Aorta (tissue), 5 donors: ENCODE measurements around the gene MICAL3. TPM values are rescaled to one million over a fixed set of nuclear protein-coding genes. Genes with fewer than 3 reads are reported as not detected.

Experiments
- ATAC-seq: fragments of 200-7000 bp; cut with Tn5 transposase; one replicate; pipeline ENCODE4 v1.9.1; 2022; ENCODE audit warnings: moderate library complexity; ENCODE audit not compliant: low FRiP score
- DNase-seq, 2 donors: peaks; one replicate each; pipeline ENCODE4 v3.0.0-alpha.2; 2020
- H3K27ac ChIP-seq, 2 donors: one replicate each; pipeline ENCODE4 v1.5.1; 2013; ENCODE audit warnings: low read length in 2 of 2, mild to moderate bottlenecking in 2 of 2, moderate library complexity in 2 of 2, control low read depth in 1 of 2, inconsistent platforms in 1 of 2, low read depth in 1 of 2
- H3K27me3 ChIP-seq, 2 donors: one replicate each; pipeline ENCODE4 v1.6.1; 2013; ENCODE audit warnings: control low read depth in 1 of 2, low read length in 1 of 2, mild to moderate bottlenecking in 1 of 2, moderate library complexity in 1 of 2; ENCODE audit not compliant: insufficient read depth in 2 of 2, control insufficient read depth in 1 of 2
- H3K36me3 ChIP-seq, 2 donors: one replicate each; pipeline ENCODE4 v1.6.1; 2013; ENCODE audit warnings: control low read depth in 1 of 2, low read length in 1 of 2, mild to moderate bottlenecking in 1 of 2; ENCODE audit not compliant: insufficient read depth in 2 of 2, control insufficient read depth in 1 of 2
- H3K4me1 ChIP-seq, 2 donors: one replicate each; pipeline ENCODE4 v1.6.1; 2013; ENCODE audit warnings: low read length in 2 of 2, control low read depth in 1 of 2, mild to moderate bottlenecking in 1 of 2, moderate library complexity in 1 of 2; ENCODE audit not compliant: insufficient read depth in 2 of 2, control insufficient read depth in 1 of 2
- H3K4me3 ChIP-seq, 2 donors: one replicate each; pipeline ENCODE4 v1.5.1; 2013; ENCODE audit warnings: low read length in 2 of 2, control low read depth in 1 of 2, mild to moderate bottlenecking in 1 of 2
- H3K9me3 ChIP-seq: one replicate; pipeline ENCODE4 v1.6.1; 2013; ENCODE audit warnings: mild to moderate bottlenecking, low read length; ENCODE audit not compliant: control insufficient read depth
- WGBS, 2 donors: extraction: QIAGEN DNeasy Blood & Tissue Kit; methylation state at CpG; one replicate each; pipeline ENCODE4 v1.1.7; 2013; 5-methylcytosine and 5-hydroxymethylcytosine counted together
- intact Hi-C, 2 donors: fragments of 100-400 bp; cut with DNase I; formaldehyde crosslinking; loops; one replicate each; pipeline versions ENCODE4 v1.14.2 to v1.15.0; 2022
- polyA plus RNA-seq, 2 donors: library from polyadenylated mRNA; stranded (reverse); fragments of 200-250 nt; gene quantifications; one replicate each; pipeline ENCODE4 v1.2.3, GENCODE V29; 2013
- total RNA-seq, 2 donors: library from RNA; stranded (reverse); fragmentation: NEBNext Ultra II Directional; extraction: Animal tissue kit (Norgen Biotek cat#: 25700); gene quantifications; one replicate each; pipeline ENCODE4 v1.2.1, GENCODE V29; 2021
- donor health status: healthy with polysubstance abuse.
- donor health status: Bipolar disorder and iron deficiency.
- donor health status: DM: no; HTN: no; CAD: no.
- donor health status: DM: no; HTN: no; CAD: no.
- donor health status: DM: yes; HTN: yes; CAD: no.

Gene MICAL3
- total and polyA plus RNA-seq, 4 donors = 3.9 to 123 (median 64.3) TPM

GRCh38 chr22:17751596-17751995, 272.8 kb downstream of the MICAL3 start:
- intact Hi-C loops = no loop called here
- Histone ChIP-seq H3K27ac (no peak overlapping the region), H3K4me3 (no peak overlapping the region), H3K4me1 (no peaks in the 10 kb centered on the region), H3K9me3 (no peaks in the 10 kb centered on the region), H3K36me3 (no peaks in the 10 kb centered on the region), H3K27me3 (no peaks in the 10 kb centered on the region)
- ATAC-seq = peak; percentile 22
- WGBS, 2 donors = 72 to 78% methylated on average over 6 of the region's 6 CpGs
- DNase-seq = no peak

- H3K27ac ChIP-seq = no peak overlapping the region
- no peaks in the 10 kb centered on the region for H3K27me3 ChIP-seq
- DNase-seq = no peak
- intact Hi-C loops = loop anchor here in 1 of 2 donors (10.0 kb wide), 1 partner anchor 325 kb away; the partner anchor contains the start of gene PEX26
- H3K9me3 ChIP-seq = no peaks in the 10 kb centered on the region
- no peak for ATAC-seq
- H3K36me3 ChIP-seq = no peaks in the 10 kb centered on the region
- 87 to 92% methylated on average over 35 of the region's 35 CpGs for WGBS, 2 donors
- no peaks in the 10 kb centered on the region for H3K4me1 ChIP-seq
- no peak overlapping the region for H3K4me3 ChIP-seq
Observed at GRCh38 chr22:17749605-17750395, 274.6 kb downstream of the MICAL3 start.

GRCh38 chr22:17748555-17749353, 275.6 kb downstream of the MICAL3 start:
- WGBS, 2 donors = 47 to 56% methylated on average over 32 to 40 of the region's 40 CpGs
- Histone ChIP-seq H3K9me3 (no peaks in the 10 kb centered on the region), H3K27ac (no peak overlapping the region), H3K4me1 (no peaks in the 10 kb centered on the region), H3K36me3 (no peaks in the 10 kb centered on the region), H3K4me3 (no peak overlapping the region), H3K27me3 (no peaks in the 10 kb centered on the region)
- DNase-seq (no peak), ATAC-seq (no peak)
- intact Hi-C loops = loop anchor here in 1 of 2 donors (10.0 kb wide), 1 partner anchor 326 kb away; the partner anchor contains the start of gene PEX26

GRCh38 chr22:17746916-17747315, 277.4 kb downstream of the MICAL3 start:
- no peaks in the 10 kb centered on the region for H3K27me3 ChIP-seq
- WGBS, 2 donors = 91 to 92% methylated on average over 10 of the region's 10 CpGs
- no peak overlapping the region for H3K4me3 ChIP-seq
- DNase-seq (no peak), ATAC-seq (no peak)
- intact Hi-C loops = loop anchor here in 1 of 2 donors (10.0 kb wide), 1 partner anchor 328 kb away; the partner anchor contains the start of gene PEX26
- H3K27ac ChIP-seq = no peak overlapping the region
- no peaks in the 10 kb centered on the region for H3K9me3 ChIP-seq
- no peaks in the 10 kb centered on the region for H3K4me1 ChIP-seq
- H3K36me3 ChIP-seq = no peaks in the 10 kb centered on the region

- intact Hi-C loops = loop anchor here in 1 of 2 donors (10.0 kb wide), 1 partner anchor 330 kb away; the partner anchor contains the start of gene PEX26
- DNase-seq (no peak), ATAC-seq (no peak)
- Histone ChIP-seq H3K27ac (no peak overlapping the region), H3K4me3 (no peak overlapping the region), H3K9me3 (no peaks in the 10 kb centered on the region), H3K36me3 (no peaks in the 10 kb centered on the region), H3K4me1 (no peaks in the 10 kb centered on the region), H3K27me3 (no peaks in the 10 kb centered on the region)
- 62% methylated on average over 7 of the region's 7 CpGs for WGBS, 2 donors
Observed at GRCh38 chr22:17744430-17744829, 279.9 kb downstream of the MICAL3 start.

GRCh38 chr22:17743661-17744411, 280.5 kb downstream of the MICAL3 start:
- no peaks in the 10 kb centered on the region for H3K4me1 ChIP-seq
- WGBS, 2 donors = 83 to 86% methylated on average over 25 of the region's 25 CpGs
- no peaks in the 10 kb centered on the region for H3K36me3 ChIP-seq
- H3K9me3 ChIP-seq = no peaks in the 10 kb centered on the region
- H3K27ac ChIP-seq = no peak overlapping the region
- intact Hi-C loops = loop anchor here (2.0 to 10.0 kb wide), 2 partner anchors 39 to 331 kb away; partner anchors contain the start of gene PEX26 (in 1 of the 2)
- no peaks in the 10 kb centered on the region for H3K27me3 ChIP-seq
- no peak overlapping the region for H3K4me3 ChIP-seq
- DNase-seq (no peak), ATAC-seq (no peak)

- no peak for ATAC-seq
- WGBS, 2 donors = 41 to 43% methylated on average over 9 of the region's 9 CpGs
- Histone ChIP-seq H3K9me3 (no peaks in the 10 kb centered on the region), H3K27me3 (no peaks in the 10 kb centered on the region), H3K4me1 (no peaks in the 10 kb centered on the region), H3K4me3 (no peak overlapping the region), H3K36me3 (no peaks in the 10 kb centered on the region), H3K27ac (no peak overlapping the region)
- intact Hi-C loops = loop anchor here (2.0 to 10.0 kb wide), 2 partner anchors 38 to 332 kb away; partner anchors contain the start of gene PEX26 (in 1 of the 2)
- DNase-seq = peak; percentile 59 to 83
Observed at GRCh38 chr22:17742527-17742902, 281.8 kb downstream of the MICAL3 start.

- H3K4me1 ChIP-seq = no peaks in the 10 kb centered on the region
- no peak overlapping the region for H3K27ac ChIP-seq
- H3K27me3 ChIP-seq = no peaks in the 10 kb centered on the region
- no peak overlapping the region for H3K4me3 ChIP-seq
- intact Hi-C loops = loop anchor here (2.0 to 10.0 kb wide), 2 partner anchors 37 to 333 kb away; partner anchors contain the start of gene PEX26 (in 1 of the 2)
- DNase-seq (no peak), ATAC-seq (no peak)
- WGBS, 2 donors = 67 to 70% methylated on average over 17 to 18 of the region's 18 CpGs
- no peaks in the 10 kb centered on the region for H3K9me3 ChIP-seq
- H3K36me3 ChIP-seq = no peaks in the 10 kb centered on the region
Observed at GRCh38 chr22:17741866-17742526, 282.4 kb downstream of the MICAL3 start.
